Ascending aorta (tissue), 2 donors: ENCODE measurements around the gene SLC13A4. TPM values are rescaled to one million over a fixed set of nuclear protein-coding genes. Genes with fewer than 3 reads are reported as not detected.

ENCODE experiments used
- DNase-seq, 2 donors: peaks; one replicate each; pipeline ENCODE4 v3.0.0-alpha.2; 2019; ENCODE audit warnings: low spot score in 2 of 2
- H3K27ac ChIP-seq, 2 donors: fragments of 200-600 bp; sonication (generic); one replicate each; pipeline ENCODE4 v1.5.1; 2016 to 2017; ENCODE audit warnings: mild to moderate bottlenecking in 1 of 2
- H3K27me3 ChIP-seq: fragments of 200-600 bp; sonication (generic); one replicate; pipeline ENCODE4 v1.5.1; 2017
- H3K36me3 ChIP-seq, 2 donors: fragments of 200-600 bp; sonication (generic); one replicate each; pipeline ENCODE4 v1.5.1; 2016
- H3K4me1 ChIP-seq, 2 donors: fragments of 200-600 bp; sonication (generic); one replicate each; pipeline ENCODE4 v1.5.1; 2016 to 2017; ENCODE audit warnings: mild to moderate bottlenecking in 1 of 2
- H3K4me3 ChIP-seq, 2 donors: fragments of 200-600 bp; sonication (generic); one replicate each; pipeline ENCODE4 v1.5.1; 2016 to 2017; ENCODE audit warnings: mild to moderate bottlenecking in 1 of 2
- H3K9me3 ChIP-seq, 2 donors: fragments of 200-600 bp; sonication (generic); one replicate each; pipeline ENCODE4 v1.5.1; 2016
- intact Hi-C: fragments of 100-400 bp; cut with DNase I; formaldehyde crosslinking; loops from one replicate; pipeline ENCODE4 v1.15.1; 2023
- total RNA-seq: library from RNA; depleted of rRNA; stranded (reverse); fragments of >200 nt; gene quantifications from one replicate; pipeline ENCODE4 v1.1.0, GENCODE V29; 2016
- TF ChIP-seq, protein P1 (sequence below), 3 experiments: fragments of 200-600 bp in 2 of 3; fragments of 450-650 bp in 1 of 3; sonication (generic) in 2 of 3; IDR thresholded peaks; one replicate each; pipeline ENCODE4 v1.5.1; 2016 to 2019; ENCODE audit warnings: antibody characterized with exemption in 3 of 3, mild to moderate bottlenecking in 1 of 3, moderate library complexity in 1 of 3

Gene SLC13A4
- total RNA-seq, 1 donor from 2014 or later = 0.21 TPM

GRCh38 chr7:135687466-135687865 is 40.5 kb downstream of the SLC13A4 start:
- Histone ChIP-seq H3K36me3 (peaks cover 14 to 36% of the 10 kb centered on the region in 2 donors), H3K27me3 (no peaks in the 10 kb centered on the region), H3K27ac (no peak overlapping the region), H3K4me1 (peaks cover 7 to 15% of the 10 kb centered on the region in 2 donors), H3K9me3 (no peaks in the 10 kb centered on the region), H3K4me3 (no peak overlapping the region)
- TF ChIP-seq, protein P1, sequence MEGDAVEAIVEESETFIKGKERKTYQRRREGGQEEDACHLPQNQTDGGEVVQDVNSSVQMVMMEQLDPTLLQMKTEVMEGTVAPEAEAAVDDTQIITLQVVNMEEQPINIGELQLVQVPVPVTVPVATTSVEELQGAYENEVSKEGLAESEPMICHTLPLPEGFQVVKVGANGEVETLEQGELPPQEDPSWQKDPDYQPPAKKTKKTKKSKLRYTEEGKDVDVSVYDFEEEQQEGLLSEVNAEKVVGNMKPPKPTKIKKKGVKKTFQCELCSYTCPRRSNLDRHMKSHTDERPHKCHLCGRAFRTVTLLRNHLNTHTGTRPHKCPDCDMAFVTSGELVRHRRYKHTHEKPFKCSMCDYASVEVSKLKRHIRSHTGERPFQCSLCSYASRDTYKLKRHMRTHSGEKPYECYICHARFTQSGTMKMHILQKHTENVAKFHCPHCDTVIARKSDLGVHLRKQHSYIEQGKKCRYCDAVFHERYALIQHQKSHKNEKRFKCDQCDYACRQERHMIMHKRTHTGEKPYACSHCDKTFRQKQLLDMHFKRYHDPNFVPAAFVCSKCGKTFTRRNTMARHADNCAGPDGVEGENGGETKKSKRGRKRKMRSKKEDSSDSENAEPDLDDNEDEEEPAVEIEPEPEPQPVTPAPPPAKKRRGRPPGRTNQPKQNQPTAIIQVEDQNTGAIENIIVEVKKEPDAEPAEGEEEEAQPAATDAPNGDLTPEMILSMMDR (IDR thresholded peaks at IDR 0.05) = no peak
- intact Hi-C loops = no loop called here
- no peak for DNase-seq

DNA sequence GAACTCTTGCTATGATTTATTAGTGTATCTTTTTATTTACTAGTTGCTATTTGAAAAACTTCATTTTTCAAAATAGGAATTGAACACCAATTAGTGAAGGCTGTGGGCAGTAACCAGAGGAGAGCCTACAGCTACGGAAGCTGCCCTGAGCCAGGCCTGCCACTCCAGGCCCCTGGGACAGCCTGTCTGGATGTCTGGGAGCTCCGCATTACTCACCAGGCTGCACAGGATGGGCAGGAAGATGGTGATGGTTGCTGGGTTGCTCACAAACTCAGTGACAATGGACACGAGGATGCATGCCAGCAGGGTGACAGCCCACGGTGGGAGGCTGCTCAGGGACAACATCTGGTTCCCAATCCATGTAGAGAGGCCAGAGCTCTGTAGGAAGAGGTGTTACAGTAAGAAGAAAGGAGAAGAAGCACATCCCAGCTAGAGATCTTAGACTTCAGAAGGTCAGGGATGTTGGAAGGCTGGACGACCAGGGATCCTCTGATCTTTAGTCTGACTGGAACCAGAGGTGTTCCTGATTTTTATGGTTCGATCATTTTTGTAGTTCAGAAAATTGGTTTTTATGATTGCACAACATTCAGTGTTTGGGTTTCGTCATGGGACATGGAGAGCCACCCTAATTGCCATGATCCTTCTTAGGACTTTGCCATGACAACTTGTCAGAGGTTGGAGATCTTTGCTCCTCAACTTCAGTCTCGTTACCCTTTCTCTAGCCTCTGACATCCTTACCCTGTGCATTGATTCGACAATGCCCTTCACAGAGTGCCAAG is 42.5 kb downstream of the SLC13A4 start:
- no peak overlapping the region for H3K4me3 ChIP-seq
- no peak for DNase-seq
- H3K36me3 ChIP-seq = peaks cover 5 to 23% of the 10 kb centered on the region in 2 donors
- TF ChIP-seq, protein P1 (IDR thresholded peaks at IDR 0.05) = no peak
- no peak overlapping the region for H3K27ac ChIP-seq
- H3K4me1 ChIP-seq = peaks cover 7 to 21% of the 10 kb centered on the region in 2 donors
- H3K27me3 ChIP-seq = no peaks in the 10 kb centered on the region
- intact Hi-C loops = no loop called here
- no peaks in the 10 kb centered on the region for H3K9me3 ChIP-seq

GRCh38 chr7:135684699-135685098 is 43.3 kb downstream of the SLC13A4 start:
- intact Hi-C loops = no loop called here
- no peak for DNase-seq
- TF ChIP-seq, protein P1 (IDR thresholded peaks at IDR 0.05) = no peak
- Histone ChIP-seq H3K9me3 (no peaks in the 10 kb centered on the region), H3K36me3 (peaks cover 3 to 22% of the 10 kb centered on the region in 2 donors), H3K27ac (no peak overlapping the region), H3K4me3 (no peak overlapping the region), H3K27me3 (no peaks in the 10 kb centered on the region), H3K4me1 (peaks cover 7 to 21% of the 10 kb centered on the region in 2 donors)

- Histone ChIP-seq H3K4me1 (peaks cover 7 to 27% of the 10 kb centered on the region in 2 donors), H3K27me3 (no peaks in the 10 kb centered on the region)
- intact Hi-C loops = no loop called here
These were observed 43.9 kb downstream of the SLC13A4 start for GRCh38 chr7:135684136-135684535.

DNA sequence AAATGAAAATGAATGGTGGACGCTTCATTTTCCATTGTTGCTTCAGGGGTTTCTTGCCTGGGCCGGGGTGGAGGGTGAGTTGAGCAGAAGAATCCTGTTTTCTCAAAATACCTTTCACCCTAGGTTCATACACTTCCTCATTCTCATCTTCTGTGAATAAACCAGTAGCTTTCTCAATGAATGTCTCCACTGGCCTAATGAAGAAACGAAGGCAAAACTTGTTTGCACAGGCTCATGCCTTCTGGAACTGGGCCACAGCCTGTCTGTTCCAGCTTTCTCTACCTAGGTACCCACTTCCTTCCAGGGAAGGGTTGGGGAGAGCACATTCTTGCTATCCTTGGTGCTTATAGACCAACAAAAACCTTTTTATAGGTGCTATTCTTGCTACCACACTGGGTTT is 44.4 kb downstream of the SLC13A4 start:
- Histone ChIP-seq H3K27ac (peak overlapping the region; percentile 2 to 33), H3K4me1 (peaks cover 7 to 29% of the 10 kb centered on the region in 2 donors), H3K27me3 (no peaks in the 10 kb centered on the region), H3K4me3 (no peak overlapping the region), H3K36me3 (peaks cover 0 to 12% of the 10 kb centered on the region in 2 donors), H3K9me3 (no peaks in the 10 kb centered on the region)
- DNase-seq = no peak
- TF ChIP-seq, protein P1 (IDR thresholded peaks at IDR 0.05) = no peak
- intact Hi-C loops = loop anchor here (2.0 kb wide), 1 partner anchor 61 kb away; no protein-coding TSS in a partner anchor

More at GRCh38 chr7:135684136-135684535, 43.9 kb downstream of the SLC13A4 start:
- Histone ChIP-seq H3K27ac (peak overlapping the region in 1 of 2 donors; percentile 2), H3K9me3 (no peaks in the 10 kb centered on the region), H3K4me3 (no peak overlapping the region), H3K36me3 (peaks cover 0 to 16% of the 10 kb centered on the region in 2 donors)
- DNase-seq = no peak
- TF ChIP-seq, protein P1 (IDR thresholded peaks at IDR 0.05) = no peak
